Loucy (cell line): ENCODE data around the gene PHOSPHO1.

Experiments
- H2AFZ ChIP-seq: fragments of 200-600 bp; sonication (generic); 2 replicates; pipeline ENCODE4 v1.6.0; 2016; ENCODE audit warnings: antibody characterized with exemption, mild to moderate bottlenecking, low read length, moderate library complexity
- H3F3A ChIP-seq: fragments of 200-600 bp; 2 replicates; pipeline ENCODE4 v1.6.0; 2016; ENCODE audit warnings: antibody characterized with exemption, low read depth, mild to moderate bottlenecking
- H3K27me3 ChIP-seq: fragments of 200-600 bp; sonication (generic); 2 replicates; pipeline ENCODE4 v1.6.1; 2014; ENCODE audit warnings: low read length, mild to moderate bottlenecking; ENCODE audit not compliant: insufficient read depth, poor library complexity, severe bottlenecking
- H3K36me3 ChIP-seq: fragments of 200-600 bp; sonication (generic); 2 replicates; pipeline ENCODE4 v1.6.1; 2016; ENCODE audit warnings: low read length; ENCODE audit not compliant: insufficient read depth
- H3K4me1 ChIP-seq: fragments of 200-600 bp; sonication (generic); 2 replicates; pipeline ENCODE4 v1.5.1; 2014; ENCODE audit warnings: low read length, mild to moderate bottlenecking; ENCODE audit not compliant: insufficient read depth, poor library complexity, severe bottlenecking
- H3K4me2 ChIP-seq: fragments of 200-600 bp; sonication (generic); 2 replicates; pipeline ENCODE4 v1.6.0; 2014; ENCODE audit warnings: antibody characterized with exemption, low read length, low read depth, mild to moderate bottlenecking; ENCODE audit not compliant: poor library complexity, severe bottlenecking
- H3K4me3 ChIP-seq: fragments of 200-600 bp; sonication (generic); 2 replicates; pipeline ENCODE4 v1.5.1; 2014; ENCODE audit warnings: low read length, mild to moderate bottlenecking, mixed read lengths; ENCODE audit not compliant: poor library complexity, severe bottlenecking
- H3K79me2 ChIP-seq: fragments of 200-600 bp; sonication (generic); 2 replicates; pipeline ENCODE4 v1.6.1; 2014; ENCODE audit warnings: low read length; ENCODE audit not compliant: insufficient read depth
- H3K9ac ChIP-seq: fragments of 200-600 bp; sonication (generic); 2 replicates; pipeline ENCODE4 v1.6.0; 2014; ENCODE audit warnings: mild to moderate bottlenecking, low read depth, low read length, moderate library complexity; ENCODE audit not compliant: poor library complexity, severe bottlenecking
- H3K9me2 ChIP-seq: fragments of 200-600 bp; sonication (generic); replicated peaks from 2 replicates; pipeline ENCODE4 v1.6.1; 2016; ENCODE audit warnings: low read depth, low read length, mixed read lengths
- H3K9me3 ChIP-seq: fragments of 200-600 bp; sonication (generic); 2 replicates; pipeline ENCODE4 v1.6.1; 2014; ENCODE audit warnings: mild to moderate bottlenecking, antibody characterized with exemption, low read length, low read depth; ENCODE audit not compliant: insufficient read depth
- H4K20me1 ChIP-seq: fragments of 200-600 bp; sonication (generic); 2 replicates; pipeline ENCODE4 v1.6.0; 2014; ENCODE audit warnings: antibody characterized with exemption, low read length, mild to moderate bottlenecking; ENCODE audit not compliant: insufficient read depth, poor library complexity, severe bottlenecking
- CTCF ChIP-seq: fragments of 200-600 bp; sonication (generic); conservative IDR thresholded peaks from 2 replicates; pipeline ENCODE4 v1.5.1; 2014; ENCODE audit warnings: mild to moderate bottlenecking, antibody characterized with exemption, low read length
- EZH2phosphoT487 ChIP-seq: fragments of 200-600 bp; IDR thresholded peaks from 2 replicates; pipeline ENCODE4 v1.6.1; 2018; ENCODE audit warnings: antibody characterized with exemption, mild to moderate bottlenecking, moderate library complexity, borderline replicate concordance

PHOSPHO1 gene

GRCh38 chr17:49249890-49250522 is 19.4 kb upstream of the PHOSPHO1 start:
- Histone ChIP-seq H3K79me2 (no peaks in the 10 kb centered on the region), H3K9me2 (no peaks in the 10 kb centered on the region), H2AFZ (no peak overlapping the region), H3K36me3 (no peaks in the 10 kb centered on the region), H4K20me1 (no peaks in the 10 kb centered on the region), H3K9me3 (no peaks in the 10 kb centered on the region), H3K9ac (no peak overlapping the region), H3F3A (no peaks in the 10 kb centered on the region), H3K4me3 (no peak overlapping the region), H3K4me1 (no peaks in the 10 kb centered on the region), H3K4me2 (no peak overlapping the region), H3K27me3 (no peaks in the 10 kb centered on the region)
- TF ChIP-seq EZH2phosphoT487 (no peak), CTCF (no peak)

DNA sequence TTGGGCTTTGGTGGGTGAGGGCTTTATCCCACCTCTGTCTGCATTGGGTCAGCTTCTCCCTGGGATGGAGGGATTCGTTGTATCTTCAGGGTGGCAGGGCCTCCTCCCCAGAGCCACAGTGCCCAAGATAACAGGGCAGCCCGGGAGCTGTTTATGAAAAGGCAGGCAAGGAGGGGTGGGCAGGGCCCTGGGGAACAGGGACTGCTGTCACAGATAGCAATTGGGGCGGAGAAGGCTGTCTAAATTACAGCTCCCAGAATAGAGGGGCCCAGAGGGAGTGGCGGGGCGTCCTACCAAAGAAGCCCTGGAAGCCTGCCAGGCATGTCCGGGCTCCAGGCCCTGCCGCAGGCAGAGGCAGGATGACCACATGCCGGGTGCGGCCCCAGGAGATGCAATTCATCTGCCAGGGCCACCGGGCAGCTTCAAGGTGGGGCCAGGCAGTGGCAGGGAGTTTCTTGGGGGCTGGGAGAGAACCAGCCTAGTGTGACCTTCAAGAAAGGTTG is 18.8 kb upstream of the PHOSPHO1 start:
- Histone ChIP-seq H3K79me2 (no peaks in the 10 kb centered on the region), H4K20me1 (no peaks in the 10 kb centered on the region), H3K9ac (no peak overlapping the region), H3F3A (no peaks in the 10 kb centered on the region), H3K9me2 (no peaks in the 10 kb centered on the region), H2AFZ (no peak overlapping the region), H3K4me1 (no peaks in the 10 kb centered on the region), H3K4me3 (no peak overlapping the region), H3K27me3 (no peaks in the 10 kb centered on the region), H3K4me2 (no peak overlapping the region), H3K36me3 (no peaks in the 10 kb centered on the region), H3K9me3 (no peaks in the 10 kb centered on the region)
- no peak for TF ChIP-seq CTCF
- no peak for TF ChIP-seq EZH2phosphoT487

- no peak overlapping the region for H3K4me2 ChIP-seq
- H3K36me3 ChIP-seq, result no peaks in the 10 kb centered on the region
- no peak overlapping the region for H2AFZ ChIP-seq
- no peaks in the 10 kb centered on the region for H4K20me1 ChIP-seq
- H3K9ac ChIP-seq, result no peak overlapping the region
- no peaks in the 10 kb centered on the region for H3K27me3 ChIP-seq
- H3K4me1 ChIP-seq, result no peaks in the 10 kb centered on the region
- TF ChIP-seq CTCF, result no peak
- no peak for TF ChIP-seq EZH2phosphoT487
- H3F3A ChIP-seq, result no peaks in the 10 kb centered on the region
- no peaks in the 10 kb centered on the region for H3K9me3 ChIP-seq
- H3K79me2 ChIP-seq, result no peaks in the 10 kb centered on the region
- H3K9me2 ChIP-seq, result no peaks in the 10 kb centered on the region
- no peak overlapping the region for H3K4me3 ChIP-seq
Measured at GRCh38 chr17:49247944-49248343, 17.4 kb upstream of the PHOSPHO1 start.
